Stimulated activated CD4-positive, alpha-beta T cell treated with anti-CD3 and anti-CD28 coated beads, Interleukin-1b, Interleukin-23, amount 100 ng/mL, for 1 hour (primary cell): Measurements from ENCODE around the gene WBP1L.

Experiments
- DNase-seq, 2 donors: peaks; one replicate each; pipeline ENCODE4 v3.0.0-alpha.2; 2020; ENCODE audit warnings: low read depth in 2 of 2

Gene WBP1L

DNA sequence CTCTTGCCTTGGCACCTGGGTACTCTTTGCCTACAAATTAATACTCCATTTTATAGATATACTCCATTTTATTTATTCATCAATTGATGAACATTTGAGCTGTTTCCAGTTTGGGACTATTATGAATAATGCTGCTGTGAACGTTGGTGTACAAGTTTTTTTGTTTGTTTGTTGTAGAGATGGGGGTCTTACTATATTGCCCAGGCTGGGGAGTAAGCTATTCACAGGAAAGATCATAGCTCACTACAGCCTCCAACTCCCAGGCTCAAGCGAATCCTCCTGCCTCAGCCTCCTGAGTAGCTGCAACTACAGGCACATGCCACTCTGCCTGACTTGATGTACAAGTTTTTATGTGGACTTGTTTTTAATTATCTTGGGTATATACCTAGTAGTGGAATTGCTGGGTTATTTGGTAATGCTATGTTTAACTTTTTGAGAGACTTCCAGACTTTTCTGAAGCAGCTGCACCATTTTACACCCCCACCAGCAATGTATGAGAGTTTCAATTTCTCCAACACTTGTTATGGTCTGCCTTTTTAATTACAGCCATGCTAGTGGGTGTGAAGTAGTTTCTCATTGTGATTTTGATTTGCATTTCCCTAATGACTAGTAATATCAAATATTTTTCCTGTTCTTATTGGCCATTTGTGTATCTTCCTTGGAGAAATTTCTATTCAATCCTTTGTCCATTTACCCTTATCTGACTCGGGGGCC is 15.9 kb downstream of the WBP1L start:
- DNase-seq = no peak

DNA sequence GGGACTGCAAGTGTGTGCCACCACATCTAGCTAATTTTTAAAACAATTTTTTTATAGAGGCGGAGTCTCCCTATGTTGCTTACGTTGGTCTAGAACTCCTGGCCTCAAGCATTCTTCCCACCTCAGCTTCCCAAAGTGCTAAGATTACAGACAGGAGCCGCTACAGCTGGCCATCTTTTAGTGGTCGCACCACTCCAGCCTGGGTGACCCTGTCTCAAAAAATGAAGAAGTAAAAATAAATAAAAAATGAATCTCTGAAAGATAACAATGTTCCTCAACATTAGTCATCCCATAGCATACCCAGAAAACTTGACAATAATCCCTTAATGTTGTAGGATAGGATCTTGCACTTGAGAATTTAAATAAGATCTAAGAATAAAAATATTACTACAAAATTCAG is 18.2 kb downstream of the WBP1L start:
- no peak for DNase-seq

DNA sequence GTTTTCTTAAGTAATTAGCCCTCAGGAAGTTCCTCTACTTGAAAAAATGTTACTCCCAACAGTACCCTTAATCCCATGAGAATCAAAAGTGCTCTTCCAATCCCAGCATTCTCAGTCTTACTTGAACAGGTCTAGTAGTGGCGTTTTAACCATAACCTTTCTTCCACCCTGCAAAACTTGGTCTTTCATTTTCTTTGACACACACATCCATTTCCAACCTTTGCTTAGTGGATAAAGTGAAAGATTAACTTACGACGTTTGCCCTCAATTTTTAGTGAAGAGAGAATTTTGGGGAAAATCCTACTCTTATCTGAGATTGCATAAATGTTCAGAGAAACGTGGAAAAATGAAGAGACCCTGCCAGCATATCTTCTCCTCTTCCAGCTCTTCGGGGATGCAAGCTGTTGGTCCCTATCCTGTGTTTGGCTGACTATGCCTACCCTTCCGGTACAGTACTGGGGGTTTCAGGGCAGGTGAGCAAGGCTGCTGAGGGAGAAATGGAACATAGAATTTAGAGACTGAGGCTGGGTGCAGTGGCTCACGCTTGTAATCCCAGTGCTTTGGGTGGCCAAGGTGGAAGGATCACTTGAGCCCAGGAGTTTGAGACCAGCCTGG is 18.8 kb downstream of the WBP1L start:
- no peak for DNase-seq

DNA sequence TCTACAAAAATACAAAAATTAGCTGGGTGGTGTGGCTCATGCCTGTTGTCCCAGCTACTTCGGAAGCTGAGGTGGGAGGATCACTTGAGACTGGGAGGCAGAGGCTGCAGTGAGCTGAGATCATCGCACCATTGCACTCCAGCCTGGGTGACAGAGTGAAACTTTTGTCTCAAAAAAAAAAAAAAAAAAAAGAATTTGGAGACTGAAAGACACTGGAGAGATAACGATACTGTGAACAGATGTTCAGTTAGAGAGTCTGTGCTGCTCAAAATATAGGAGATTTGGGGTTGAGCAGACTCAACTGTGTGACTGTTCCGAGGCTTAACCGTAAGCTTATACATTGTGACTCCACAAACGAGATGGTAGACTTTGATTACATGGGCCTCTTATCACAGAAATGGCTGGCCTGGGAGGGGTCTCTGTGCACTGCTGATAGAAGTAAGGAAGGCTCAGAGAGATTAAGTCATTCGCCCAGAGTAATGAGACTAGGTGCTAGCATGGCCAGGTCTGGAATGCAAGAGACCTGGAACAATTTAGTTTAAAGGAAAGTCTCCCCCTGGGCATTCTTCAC is 19.4 kb downstream of the WBP1L start:
- no peak for DNase-seq

DNA sequence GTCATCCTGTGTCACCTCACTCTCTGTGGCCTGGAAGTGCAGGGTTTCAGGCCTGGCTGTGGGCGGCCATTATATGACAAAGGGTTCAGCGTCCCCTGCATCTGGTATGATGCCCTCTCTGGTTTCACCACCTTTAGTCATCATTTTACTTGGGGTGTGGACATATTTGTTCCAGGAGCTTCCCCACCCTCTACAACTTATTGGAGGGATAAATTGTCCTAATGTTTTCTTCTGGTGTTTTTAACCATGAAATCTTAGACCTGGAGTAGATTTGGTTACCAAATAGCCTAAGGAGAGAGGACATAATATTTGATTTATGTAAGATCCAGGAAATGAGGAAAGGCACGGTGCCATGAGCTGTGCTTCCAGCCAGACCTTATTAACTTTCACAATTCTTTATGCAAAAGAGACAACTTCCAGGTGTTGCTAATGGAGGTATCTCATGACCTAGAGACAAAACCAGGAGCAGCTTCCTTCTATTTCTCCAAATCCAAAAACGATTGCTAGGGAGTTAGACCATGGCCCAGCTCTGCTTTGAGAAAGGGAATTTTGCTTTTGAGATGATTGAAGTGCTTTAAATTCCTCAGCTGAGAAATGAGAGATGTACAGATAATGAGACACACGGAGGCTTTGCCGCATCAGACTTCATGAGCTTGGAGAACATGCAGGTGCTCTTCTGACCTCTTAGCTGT is 20.9 kb downstream of the WBP1L start:
- no peak for DNase-seq

DNA sequence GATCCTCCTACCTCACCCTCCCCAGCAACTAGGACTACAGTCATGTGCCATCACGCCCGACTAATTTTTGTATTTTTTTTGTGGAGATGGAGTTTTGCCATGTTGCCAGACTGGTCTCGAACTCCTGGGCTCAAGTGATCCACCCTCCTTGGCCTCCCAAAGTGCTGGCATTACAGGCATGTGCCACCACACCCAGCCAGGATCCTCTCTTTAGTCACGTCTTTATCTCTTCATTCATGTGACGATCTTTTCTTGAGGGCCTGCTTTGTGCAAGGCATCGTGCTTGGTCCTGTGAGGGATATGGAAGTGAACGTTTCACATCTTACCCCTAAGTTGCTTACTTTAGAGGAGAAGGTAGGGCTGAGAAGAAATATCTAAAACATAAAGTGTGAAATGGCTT is 21.6 kb downstream of the WBP1L start:
- DNase-seq = no peak

DNA sequence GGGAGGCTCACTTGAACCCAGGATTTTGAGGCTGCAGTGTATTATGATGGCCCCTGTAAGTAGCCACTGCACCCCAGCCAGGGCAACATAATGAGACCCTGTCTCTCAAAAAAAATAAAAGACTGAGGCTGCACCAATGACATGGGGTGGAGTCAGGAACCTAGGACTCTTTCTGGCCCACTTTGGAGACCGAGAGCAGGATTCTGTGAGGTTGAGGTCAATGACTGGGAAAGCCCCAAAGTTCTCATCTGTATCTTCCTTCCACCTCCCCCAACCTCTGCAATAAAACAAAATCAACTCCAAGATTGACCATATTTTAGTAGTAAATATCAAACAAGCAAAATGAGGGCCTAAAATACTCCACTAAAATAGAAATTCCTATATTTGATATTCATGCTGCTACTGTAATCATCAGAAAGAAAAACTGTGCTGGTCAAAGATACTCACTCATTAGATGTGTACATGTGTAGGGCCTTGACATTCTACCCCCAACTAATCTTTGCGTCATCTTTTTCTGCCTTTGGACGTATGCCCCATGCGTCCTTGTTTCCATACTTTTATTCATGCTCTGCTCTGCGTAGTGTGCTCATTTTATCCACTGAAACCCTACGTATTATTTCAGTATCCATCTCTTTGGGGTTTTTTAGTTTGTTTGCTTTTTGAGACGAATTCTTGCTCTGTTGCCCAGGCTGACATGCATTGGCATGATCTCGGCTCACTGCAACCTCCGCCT is 23.8 kb downstream of the WBP1L start:
- no peak for DNase-seq

DNA sequence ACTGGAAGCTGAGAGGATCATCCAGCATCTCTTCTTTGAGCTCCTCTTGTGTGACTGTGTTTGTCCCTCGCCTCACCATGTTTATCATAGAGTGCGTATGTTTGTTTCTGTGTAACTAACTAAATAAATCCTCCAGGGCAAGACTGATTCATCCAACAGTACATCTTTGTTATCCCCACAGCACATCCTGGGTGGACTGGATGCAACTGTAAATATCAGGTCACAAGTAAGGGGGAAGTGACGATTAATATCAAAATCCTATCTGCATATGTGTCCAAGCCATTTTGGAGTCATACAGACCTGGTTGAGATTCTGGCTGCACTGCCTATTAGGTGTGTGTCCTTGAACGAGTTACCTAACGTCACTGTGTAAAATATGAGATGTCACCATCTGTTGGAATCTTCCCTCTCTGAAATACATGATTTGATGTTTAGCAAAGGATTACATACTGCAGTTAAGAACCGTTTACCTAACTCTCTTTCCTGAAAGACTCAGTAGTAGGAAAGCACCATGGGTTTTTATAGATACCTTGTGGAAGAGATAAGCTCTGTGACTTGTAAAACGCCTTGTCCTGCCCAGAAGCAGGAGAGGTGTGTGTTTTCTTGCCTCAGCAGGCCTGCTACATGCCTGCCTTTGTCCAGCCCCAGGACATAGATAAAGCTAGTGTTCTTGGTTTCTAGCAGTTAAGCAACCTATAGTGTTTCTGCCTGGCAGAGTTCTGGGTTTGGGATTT is 25.8 kb downstream of the WBP1L start:
- no peak for DNase-seq

DNA sequence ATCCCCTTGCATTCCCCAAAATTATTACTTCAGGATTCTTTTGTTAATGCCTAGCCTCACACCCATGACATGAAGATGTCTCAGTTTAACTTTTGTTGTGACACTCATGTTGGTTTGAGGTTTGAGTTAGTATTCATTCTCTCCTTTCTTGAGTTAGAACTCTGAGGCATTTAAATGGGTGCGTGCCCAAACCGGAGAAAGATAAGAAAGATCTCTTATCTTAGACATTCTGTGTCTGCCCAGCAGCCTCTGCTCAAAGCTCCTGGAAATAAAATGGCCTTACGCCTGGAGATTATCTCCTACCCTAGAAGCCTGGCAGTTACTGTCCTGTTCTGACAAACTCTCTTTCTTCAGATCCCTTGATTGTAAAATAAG is 26.3 kb downstream of the WBP1L start:
- DNase-seq = no peak

DNA sequence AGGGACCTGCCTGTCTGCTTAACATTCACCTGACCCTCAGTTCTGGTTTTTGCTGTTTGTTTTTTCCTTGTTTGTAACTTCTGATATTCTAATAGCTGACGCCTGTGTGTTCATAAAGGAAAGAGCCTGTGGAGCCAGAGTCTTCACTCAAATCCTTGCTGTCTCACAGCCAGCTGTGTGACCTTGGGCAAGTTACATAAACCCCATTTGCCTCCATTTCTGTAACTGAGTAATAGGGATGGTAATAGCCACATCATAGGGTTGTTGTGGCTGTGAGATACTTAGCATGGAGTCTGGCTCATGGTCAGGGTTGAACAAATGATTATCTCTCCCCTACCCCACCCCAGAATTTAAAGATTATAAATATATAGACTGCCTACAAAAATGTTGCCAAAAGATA is 27.0 kb downstream of the WBP1L start:
- no peak for DNase-seq

DNA sequence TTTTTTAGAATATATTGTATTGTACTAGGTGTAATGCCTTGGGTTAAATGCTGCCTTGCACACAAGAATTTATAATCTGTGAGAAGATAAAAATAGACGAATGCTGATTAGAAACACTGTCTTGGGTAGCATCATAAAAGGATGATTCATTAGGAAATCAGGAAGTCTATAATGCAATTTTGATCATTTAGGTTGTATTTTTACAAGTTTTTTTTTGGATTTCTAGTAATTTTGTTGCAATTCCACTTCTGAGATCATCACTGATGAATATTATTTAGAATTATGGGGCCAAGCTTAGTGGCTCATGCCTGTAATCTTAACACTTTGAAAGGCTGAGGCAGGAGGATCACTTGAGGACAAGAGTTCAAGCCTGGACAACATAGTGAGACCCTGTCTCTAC is 29.6 kb downstream of the WBP1L start:
- DNase-seq = no peak

DNA sequence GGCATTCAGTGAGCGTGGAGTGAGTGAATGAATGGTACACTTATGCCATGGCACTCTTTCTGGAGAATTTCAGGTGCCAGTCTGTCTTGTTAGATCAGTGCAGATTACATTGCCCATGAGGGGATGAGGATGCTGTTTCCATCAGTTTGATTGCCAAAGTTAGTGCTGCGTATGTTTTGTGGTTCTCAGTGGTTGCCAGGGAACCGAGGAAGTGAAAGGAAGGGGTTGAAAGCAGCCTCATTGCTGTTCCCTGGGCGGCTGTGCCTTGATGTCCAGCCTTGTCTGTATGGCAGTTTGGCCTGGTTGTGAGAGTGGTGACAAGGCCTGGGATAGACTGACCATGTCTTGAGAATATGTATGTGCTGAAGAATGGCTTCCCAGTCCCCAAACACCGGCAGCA is 30.2 kb downstream of the WBP1L start:
- DNase-seq = no peak

DNA sequence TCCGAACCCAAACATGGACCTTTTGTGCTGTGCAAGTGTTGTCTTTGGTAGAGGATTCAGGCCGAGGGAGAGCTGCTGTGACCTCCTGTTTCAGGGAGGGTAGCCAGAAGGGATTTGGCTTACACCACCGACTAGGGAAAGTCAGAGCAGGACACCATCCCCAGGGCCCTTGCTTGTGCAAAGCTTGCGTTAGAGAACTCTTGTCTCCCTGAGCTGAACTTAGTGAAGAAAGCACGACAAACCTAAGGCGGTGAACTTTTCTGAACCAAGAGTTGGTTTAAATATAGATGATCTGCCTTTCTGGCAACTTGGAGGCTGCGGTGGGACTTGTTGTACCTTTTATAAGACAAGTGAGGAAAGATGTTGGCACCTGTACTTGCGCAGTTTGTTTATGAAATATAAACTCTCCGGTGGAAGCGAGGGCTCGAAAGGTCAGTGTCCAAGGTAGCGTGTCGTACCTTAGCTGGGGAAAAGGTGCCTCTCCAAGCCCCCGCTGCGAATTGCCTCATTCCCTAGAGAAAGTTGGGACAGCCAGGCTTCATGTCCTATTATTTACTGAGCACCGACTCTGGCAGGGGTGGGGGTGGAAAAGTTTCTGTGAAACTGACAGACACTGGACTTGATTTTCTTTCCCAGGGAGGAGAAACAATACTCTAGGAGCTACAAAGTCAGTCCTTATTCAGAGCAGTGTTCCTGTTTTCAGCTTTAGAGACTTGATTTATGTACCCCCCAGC is 31.6 kb downstream of the WBP1L start:
- DNase-seq = no peak

DNA sequence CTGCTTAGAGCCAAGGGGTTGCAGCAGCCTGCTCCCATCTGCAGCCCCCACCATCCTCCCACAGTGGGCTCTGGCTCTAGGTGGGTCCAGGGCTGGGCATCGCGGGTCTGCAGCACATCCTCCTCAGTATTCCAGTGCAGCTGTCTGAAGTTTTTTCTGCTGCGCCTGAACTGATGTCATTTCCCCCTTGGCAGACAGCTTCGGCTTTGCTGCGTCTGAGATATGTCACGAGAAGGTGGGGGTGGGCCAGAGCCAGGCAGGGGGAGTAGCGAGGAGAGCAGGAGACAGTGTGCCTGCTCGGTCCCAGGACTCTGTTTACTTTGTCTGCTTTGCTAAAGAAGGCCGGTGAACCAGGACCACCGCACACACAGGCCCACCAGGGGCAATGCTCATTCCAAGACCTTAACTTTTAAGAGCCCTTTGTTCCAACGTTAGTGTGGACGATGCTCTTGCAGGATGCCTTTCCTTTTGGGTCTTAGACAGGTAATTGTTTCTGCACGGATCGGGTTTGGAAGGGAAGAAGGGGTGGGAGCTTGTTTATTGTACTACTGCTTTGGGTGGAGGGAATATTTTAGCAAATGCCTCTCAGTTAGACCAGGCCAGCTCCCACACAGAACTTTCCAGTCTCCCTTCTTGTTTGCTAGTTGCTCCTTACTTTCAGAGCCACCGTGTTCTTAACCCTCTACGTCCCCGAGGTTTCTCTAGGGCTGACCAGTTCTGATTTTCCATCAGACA is 32.4 kb downstream of the WBP1L start:
- DNase-seq = no peak

DNA sequence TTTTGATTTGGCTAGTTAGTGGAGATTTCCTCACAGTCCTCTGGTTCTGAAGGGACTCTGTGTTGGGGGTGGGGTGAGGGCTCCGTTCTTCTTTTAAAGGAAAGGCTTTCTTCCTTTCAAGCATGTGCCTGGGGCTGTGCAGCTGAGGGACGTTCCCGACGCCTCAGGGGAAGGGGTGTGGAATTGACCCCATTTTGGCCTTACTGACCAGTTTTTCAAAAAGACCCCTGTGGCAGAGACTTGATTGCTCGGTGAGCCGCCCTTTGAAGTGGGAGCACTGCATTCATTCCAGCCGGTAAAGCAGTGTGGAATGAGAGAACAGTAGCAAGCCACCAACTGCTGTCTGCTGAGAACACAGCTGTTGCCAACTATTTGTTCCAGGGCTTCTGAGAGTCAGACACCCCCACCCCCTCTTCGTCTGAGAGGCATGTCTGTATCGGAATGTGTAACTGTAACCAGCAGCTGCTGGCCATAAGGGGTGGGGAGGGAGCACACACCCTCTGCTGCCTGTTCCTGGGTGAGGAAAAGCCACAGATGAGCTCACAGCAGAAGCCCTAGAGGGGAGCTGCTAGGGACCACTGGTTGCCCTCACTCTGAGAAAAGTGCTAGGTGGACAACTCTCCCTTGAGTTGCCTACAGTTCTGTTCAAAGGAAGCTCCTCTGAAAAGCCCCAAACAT is 33.2 kb downstream of the WBP1L start:
- no peak for DNase-seq

DNA sequence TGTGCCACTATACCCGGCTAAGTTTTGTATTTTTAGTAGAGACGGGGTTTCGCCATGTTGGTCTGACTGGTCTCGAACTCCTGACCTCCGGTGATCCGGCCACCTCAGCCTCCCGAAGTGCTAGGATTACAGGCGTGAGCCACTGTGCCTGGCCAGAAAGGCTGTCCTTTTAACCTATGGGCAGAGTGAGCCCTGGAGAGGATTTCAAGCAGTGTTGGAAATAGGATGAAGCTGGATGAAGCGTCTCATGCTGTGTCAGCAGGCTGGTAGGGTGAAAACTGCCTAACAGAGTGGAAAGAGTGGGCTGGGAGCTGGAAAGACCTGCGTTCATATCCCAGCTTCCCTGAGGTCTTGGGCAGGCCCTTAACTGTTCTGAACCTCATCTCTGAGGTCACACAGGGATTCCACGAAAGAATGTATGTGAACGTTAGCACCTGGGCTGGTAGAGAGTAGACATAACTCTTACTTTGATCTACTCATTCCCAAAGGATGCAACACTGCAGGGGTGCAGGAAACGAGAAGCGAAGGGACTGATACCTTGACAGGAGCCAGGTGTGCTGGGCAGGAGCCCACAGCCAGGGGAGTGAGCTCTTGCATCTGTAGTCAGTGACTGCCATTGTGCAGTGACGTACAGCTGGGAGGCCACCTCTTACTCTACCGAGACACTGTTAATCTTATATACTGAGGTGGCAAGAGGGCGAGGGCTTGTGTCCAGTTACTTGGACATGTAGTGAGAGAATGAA is 34.1 kb downstream of the WBP1L start:
- no peak for DNase-seq

DNA sequence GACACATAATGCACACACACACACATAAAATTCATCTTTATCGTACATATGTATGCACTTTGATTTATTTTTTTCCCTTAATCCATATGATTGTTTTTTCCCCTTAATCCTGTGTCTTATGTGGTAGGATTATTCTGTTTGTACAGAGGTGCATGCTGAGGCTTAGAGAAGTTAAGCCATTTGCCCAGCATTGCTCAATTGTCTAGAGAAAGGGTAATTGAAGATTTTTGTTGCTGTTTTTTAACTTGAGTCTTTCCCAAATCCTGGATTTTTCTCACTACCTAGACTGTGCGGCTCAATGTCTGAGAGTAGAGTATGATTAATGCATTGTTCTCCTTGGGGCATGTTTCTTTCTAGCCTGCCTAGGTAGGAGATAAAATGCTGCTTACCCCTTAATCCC is 35.0 kb downstream of the WBP1L start:
- no peak for DNase-seq

DNA sequence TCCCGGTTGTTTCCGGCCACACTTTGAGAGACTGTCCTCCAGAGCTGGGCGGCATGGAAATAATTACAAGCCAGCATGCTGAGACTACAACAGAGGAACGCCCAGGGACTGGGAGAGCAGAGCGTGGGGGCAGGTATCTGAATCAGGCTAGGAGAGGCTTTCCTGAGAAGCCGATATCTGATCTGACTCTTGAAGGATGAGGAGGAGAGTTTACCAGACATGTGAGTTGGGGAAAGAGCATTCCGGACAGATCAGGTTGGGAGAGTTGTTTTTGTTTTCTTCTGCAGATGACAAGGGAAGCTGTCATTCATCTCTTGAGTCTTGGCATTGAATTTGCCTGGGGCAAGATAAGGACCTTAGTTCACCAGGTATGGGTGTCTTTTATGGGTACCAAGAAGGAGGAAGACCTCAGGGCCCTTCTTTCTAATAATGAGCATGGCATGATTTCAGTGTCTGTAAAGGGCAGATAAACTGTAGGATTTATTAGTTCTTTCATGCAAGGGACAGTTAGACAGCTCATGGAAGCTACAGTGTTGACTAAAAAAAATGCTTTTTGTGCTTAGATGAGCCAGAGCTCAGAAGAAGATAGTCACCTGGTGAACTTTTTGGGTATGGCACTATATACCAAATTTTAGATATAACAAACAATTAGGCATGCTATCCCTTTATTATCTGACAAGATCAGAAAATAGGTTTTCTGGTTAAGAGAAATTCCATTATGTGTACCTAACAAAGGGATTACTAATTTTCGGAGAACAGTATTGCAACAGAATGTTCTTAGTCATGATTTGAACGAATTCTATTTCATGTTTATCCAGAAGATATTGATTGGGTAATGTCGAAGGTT is 36.2 kb downstream of the WBP1L start:
- no peak for DNase-seq
